Skeletal muscle satellite cell (primary cell): ENCODE measurements around the gene SLC25A38. TPM values are rescaled to one million over a fixed set of nuclear protein-coding genes. Genes with fewer than 3 reads are reported as not detected.

ENCODE experiments used
- H3K27me3 ChIP-seq: 2 replicates; pipeline ENCODE4 v1.7.0; 2013; ENCODE audit warnings: low read length; ENCODE audit not compliant: control insufficient read depth, insufficient read depth
- H3K36me3 ChIP-seq: 2 replicates; pipeline ENCODE4 v1.7.0; 2013; ENCODE audit warnings: mild to moderate bottlenecking, control low read depth, low read length; ENCODE audit not compliant: insufficient read depth
- H3K4me1 ChIP-seq: 2 replicates; pipeline ENCODE4 v1.7.0; 2013; ENCODE audit warnings: low read length; ENCODE audit not compliant: control insufficient read depth, insufficient read depth
- H3K4me2 ChIP-seq: 2 replicates; pipeline ENCODE4 v1.7.0; 2013; ENCODE audit warnings: mild to moderate bottlenecking, low read length
- H3K4me3 ChIP-seq: 2 replicates; pipeline ENCODE4 v1.7.0; 2013; ENCODE audit warnings: low read length
- H3K9ac ChIP-seq: 2 replicates; pipeline ENCODE4 v1.7.0; 2013; ENCODE audit warnings: mild to moderate bottlenecking, low read depth, low read length, moderate library complexity
- H3K9me3 ChIP-seq: replicated peaks from 2 replicates; pipeline ENCODE4 v1.7.0; 2013; ENCODE audit warnings: mild to moderate bottlenecking, control low read depth, low read length
- small RNA-seq: library from RNA; depleted of rRNA; stranded (forward); fragments of <200 nt; gene quantifications from one replicate; pipeline ENCODE3, GENCODE V24; 2012

Gene SLC25A38

GRCh38 chr3:39446444-39446843 is 63.3 kb downstream of the SLC25A38 start:
- H3K9ac ChIP-seq, result no peak overlapping the region
- H3K27me3 ChIP-seq, result peaks cover 9% of the 10 kb centered on the region
- H3K4me2 ChIP-seq, result no peak overlapping the region
- no peaks in the 10 kb centered on the region for H3K9me3 ChIP-seq
- no peak overlapping the region for H3K4me3 ChIP-seq
- no peaks in the 10 kb centered on the region for H3K36me3 ChIP-seq
- H3K4me1 ChIP-seq, result no peaks in the 10 kb centered on the region

Small RNA genes lying within 50 kb of the gene (small RNA-seq; reads per million reads assigned to genes)
- gene SNORA6 (not detected), gene SNORA62 (not detected)
